Measurements from ENCODE around the gene FBXL13. TPM values are rescaled to one million over a fixed set of nuclear protein-coding genes. Genes with fewer than 3 reads are reported as not detected.
"Not testable (repeated sequence)": the region's sequence is repeated elsewhere in the genome, so short reads cannot be mapped to it uniquely, and the experiment has no call there.

Gene FBXL13
- polyA plus RNA-seq, 10 donors = 0.34 to 1.3 (median 0.47) TPM

GRCh38 chr7:102983602-102984001 is 91.0 kb downstream of the FBXL13 start:
- no peak for DNase-seq

- DNase-seq = no peak
Measured at GRCh38 chr7:102982235-102982634, 92.4 kb downstream of the FBXL13 start.

- no peak for DNase-seq
Measured at GRCh38 chr7:102981451-102981850, 93.1 kb downstream of the FBXL13 start.

- DNase-seq = no peak
Measured at GRCh38 chr7:102979670-102980069, 94.9 kb downstream of the FBXL13 start.

- no peak for DNase-seq
Measured at GRCh38 chr7:102978284-102978683, 96.3 kb downstream of the FBXL13 start.

- not testable (repeated sequence) for DNase-seq
Measured at GRCh38 chr7:102977586-102977985, 97.0 kb downstream of the FBXL13 start.

GRCh38 chr7:102976493-102976892 is 98.1 kb downstream of the FBXL13 start:
- no peak for DNase-seq

GRCh38 chr7:102975854-102976253 is 98.7 kb downstream of the FBXL13 start:
- no peak for DNase-seq

GRCh38 chr7:102974366-102975236 is 100.0 kb downstream of the FBXL13 start:
- DNase-seq = no peak

- DNase-seq = no peak
Measured at GRCh38 chr7:102973096-102973802, 101.3 kb downstream of the FBXL13 start.

GRCh38 chr7:102967798-102968197 is 106.8 kb downstream of the FBXL13 start:
- DNase-seq = no peak

GRCh38 chr7:102966465-102966864 is 108.1 kb downstream of the FBXL13 start:
- DNase-seq = no peak

GRCh38 chr7:102961993-102962392 is 112.6 kb downstream of the FBXL13 start:
- not testable (repeated sequence) for DNase-seq

GRCh38 chr7:102958004-102958403 is 116.6 kb downstream of the FBXL13 start:
- DNase-seq = not testable (repeated sequence)

- DNase-seq = not testable (repeated sequence)
Measured at GRCh38 chr7:102954359-102954758, 120.2 kb downstream of the FBXL13 start.

GRCh38 chr7:102953406-102953805 is 121.2 kb downstream of the FBXL13 start:
- DNase-seq = no peak

- DNase-seq = no peak
Measured at GRCh38 chr7:102951839-102952238, 122.8 kb downstream of the FBXL13 start.

- DNase-seq = no peak
Measured at GRCh38 chr7:102944241-102944640, 130.4 kb downstream of the FBXL13 start.

GRCh38 chr7:102943423-102944169 is 131.0 kb downstream of the FBXL13 start:
- DNase-seq = no peak

- DNase-seq = peak; percentile 27 to 67 (median 37)
Measured at GRCh38 chr7:102942868-102943267, 131.7 kb downstream of the FBXL13 start.

GRCh38 chr7:102942181-102942866 is 132.3 kb downstream of the FBXL13 start:
- DNase-seq = peak in 2 of 3 donors; percentile 17 to 59

GRCh38 chr7:102938679-102939078 is 135.9 kb downstream of the FBXL13 start:
- no peak for DNase-seq

Measured in muscle of back (tissue), 11 donors.